PC-9 (cell line): ENCODE data around the gene ST8SIA1.
"Not testable (repeated sequence)": the region's sequence is repeated elsewhere in the genome, so short reads cannot be mapped to it uniquely, and the experiment has no call there.

ENCODE experiments used
- CTCF ChIP-seq: fragments of 200-600 bp; sonication (generic); conservative IDR thresholded peaks from 2 replicates; pipeline ENCODE4 v1.6.1; 2017; ENCODE audit warnings: mixed run types, antibody characterized with exemption, mild to moderate bottlenecking, moderate library complexity
- EZH2 ChIP-seq: fragments of 200-600 bp; sonication (generic); IDR thresholded peaks from 2 replicates; pipeline ENCODE4 v1.8.0; 2017; ENCODE audit warnings: antibody characterized with exemption, low read depth

- TF ChIP-seq CTCF, EZH2: not testable (repeated sequence)
These were observed 187.8 kb downstream of the ST8SIA1 start for GRCh38 chr12:22146686-22147085.
